SU-DHL-6 (cell line): ENCODE measurements around the gene CHD3.

ENCODE experiments used
- CTCF ChIP-seq: fragments of 200-600 bp; sonication (generic); IDR thresholded peaks from one replicate; pipeline ENCODE4 v1.5.1; 2017; ENCODE audit warnings: antibody characterized with exemption, mild to moderate bottlenecking, low read length, moderate library complexity; ENCODE audit not compliant: insufficient read depth, poor library complexity, severe bottlenecking
- EZH2phosphoT487 ChIP-seq: fragments of 200-600 bp; sonication (generic), shearing (Covaris generic); conservative IDR thresholded peaks from 2 replicates; pipeline ENCODE4 v1.6.1; 2018; ENCODE audit warnings: mild to moderate bottlenecking, antibody characterized with exemption, low read length, moderate library complexity, mixed read lengths

- TF ChIP-seq CTCF (no peak), EZH2phosphoT487 (no peak)
Observed at GRCh38 chr17:7951143-7951792, 62.7 kb downstream of the CHD3 start.
